Spinal cord (tissue), 10 donors: ENCODE results near the gene AAK1. TPM values are rescaled to one million over a fixed set of nuclear protein-coding genes. Genes with fewer than 3 reads are reported as not detected.
"Not testable (repeated sequence)": the region's sequence is repeated elsewhere in the genome, so short reads cannot be mapped to it uniquely, and the experiment has no call there.

Source experiments
- DNase-seq, 6 donors: peaks; one replicate each; pipeline versions ENCODE4 v3.0.0 to v3.0.0-alpha.2; 2013 to 2015; ENCODE audit warnings: low spot score in 6 of 6, low read depth in 4 of 6
- H3K27ac ChIP-seq: one replicate; pipeline ENCODE4 v1.5.1; 2013; ENCODE audit warnings: low read depth, low read length, control low read depth
- H3K27me3 ChIP-seq: one replicate; pipeline ENCODE4 v1.6.1; 2013; ENCODE audit warnings: low read length; ENCODE audit not compliant: control insufficient read depth, insufficient read depth
- H3K36me3 ChIP-seq: one replicate; pipeline ENCODE4 v1.6.1; 2013; ENCODE audit warnings: low read length; ENCODE audit not compliant: control insufficient read depth, insufficient read depth
- H3K4me1 ChIP-seq: one replicate; pipeline ENCODE4 v1.6.1; 2013; ENCODE audit warnings: low read length; ENCODE audit not compliant: control insufficient read depth, insufficient read depth
- H3K4me3 ChIP-seq: one replicate; pipeline ENCODE4 v1.5.1; 2013; ENCODE audit warnings: low read depth, low read length, control low read depth
- H3K9me3 ChIP-seq: one replicate; pipeline ENCODE4 v1.6.1; 2013; ENCODE audit warnings: low read length; ENCODE audit not compliant: control insufficient read depth, insufficient read depth
- WGBS: methylation state at CpG from one replicate; pipeline ENCODE4 v1.1.5; 2013; ENCODE audit warnings: missing lambda C conversion rate; ENCODE audit not compliant: insufficient coverage; 5-methylcytosine and 5-hydroxymethylcytosine counted together
- polyA plus RNA-seq, 2 donors: library from polyadenylated mRNA; unstranded; fragments of 120-200 nt; gene quantifications; one replicate each; pipeline ENCODE4 v1.2.1, GENCODE V29; 2013; ENCODE audit not compliant: insufficient read length in 2 of 2
- total RNA-seq, 2 donors: library from RNA; depleted of rRNA in 1 of 2; stranded (reverse); fragments of 120-200 nt in 1 of 2; fragments of >200 nt in 1 of 2; gene quantifications; one replicate each; pipeline versions ENCODE4 v1.2.3 to v1.2.4, GENCODE V29; 2013 to 2014
- donor health status: healthy.

Gene AAK1
- total and polyA plus RNA-seq, 4 donors: 38.0 to 55.4 (median 45.0) TPM

GRCh38 chr2:69453475-69454129 lies 189.9 kb downstream of the AAK1 start:
- DNase-seq: peak in 1 of 6 donors; percentile 68
- no peaks in the 10 kb centered on the region for H3K27me3 ChIP-seq
- no peak overlapping the region for H3K27ac ChIP-seq

DNA sequence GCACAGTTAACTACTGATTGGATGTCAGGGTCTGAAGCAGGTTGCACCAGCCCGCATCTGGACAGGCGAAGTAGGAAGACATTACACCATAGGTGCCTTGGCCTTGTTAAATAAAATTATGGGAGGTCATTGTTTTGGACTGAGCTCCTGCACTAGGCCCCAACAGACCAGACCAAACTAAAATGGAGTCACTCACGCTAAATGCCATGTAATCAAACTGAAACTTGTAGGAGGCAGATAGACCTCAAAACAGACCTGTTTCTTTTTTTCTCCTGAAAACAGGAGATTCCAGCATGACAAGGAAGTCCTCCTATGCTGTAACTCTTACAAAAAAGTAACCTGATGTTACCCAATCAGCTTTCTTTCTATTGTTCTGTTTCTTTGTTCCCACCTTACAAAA lies 190.9 kb downstream of the AAK1 start:
- Histone ChIP-seq H3K9me3 (no peaks in the 10 kb centered on the region), H3K4me3 (no peak overlapping the region), H3K27me3 (no peaks in the 10 kb centered on the region), H3K4me1 (no peaks in the 10 kb centered on the region), H3K36me3 (no peaks in the 10 kb centered on the region), H3K27ac (no peak overlapping the region)
- WGBS: 80% methylated on average over 1 of the region's 3 CpGs
- DNase-seq: no peak

More at GRCh38 chr2:69453475-69454129, 189.9 kb downstream of the AAK1 start:
- Histone ChIP-seq H3K9me3 (no peaks in the 10 kb centered on the region), H3K4me1 (no peaks in the 10 kb centered on the region), H3K36me3 (no peaks in the 10 kb centered on the region), H3K4me3 (no peak overlapping the region)
- 67% methylated on average over 1 of the region's 4 CpGs for WGBS

GRCh38 chr2:69450735-69451416 lies 192.7 kb downstream of the AAK1 start:
- H3K4me3 ChIP-seq: no peak overlapping the region

DNA sequence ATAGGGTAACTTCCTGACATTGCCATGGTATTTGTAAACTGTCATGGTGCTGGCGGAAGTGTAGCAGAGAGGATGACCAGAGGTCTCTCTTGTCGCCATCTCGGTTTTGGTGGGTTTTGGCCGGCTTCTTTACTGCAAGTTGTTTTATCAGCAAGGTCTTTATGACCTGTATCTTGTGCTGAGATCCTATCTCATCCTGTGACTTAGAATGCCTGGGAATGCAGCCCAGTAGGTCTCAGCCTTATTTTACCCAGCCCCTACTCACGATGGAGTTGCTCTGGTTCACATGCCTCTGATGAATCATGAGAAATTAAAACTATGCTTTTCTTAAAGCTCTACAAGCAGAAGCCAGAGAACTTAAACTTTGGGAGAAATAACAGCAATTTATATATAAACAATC lies 193.6 kb downstream of the AAK1 start:
- Histone ChIP-seq H3K4me1 (no peaks in the 10 kb centered on the region), H3K27ac (no peak overlapping the region), H3K9me3 (no peaks in the 10 kb centered on the region), H3K27me3 (no peaks in the 10 kb centered on the region), H3K4me3 (no peak overlapping the region), H3K36me3 (no peaks in the 10 kb centered on the region)
- 98% methylated on average over 4 of the region's 5 CpGs for WGBS
- no peak for DNase-seq

More at GRCh38 chr2:69450735-69451416, 192.7 kb downstream of the AAK1 start:
- no peaks in the 10 kb centered on the region for H3K36me3 ChIP-seq
- 58% methylated on average over 6 of the region's 6 CpGs for WGBS
- no peak overlapping the region for H3K27ac ChIP-seq
- no peaks in the 10 kb centered on the region for H3K27me3 ChIP-seq
- H3K4me1 ChIP-seq: no peaks in the 10 kb centered on the region
- H3K9me3 ChIP-seq: no peaks in the 10 kb centered on the region
- no peak for DNase-seq

- not testable (repeated sequence) for H3K4me1 ChIP-seq, H3K9me3 ChIP-seq, H3K27me3 ChIP-seq, DNase-seq, H3K27ac ChIP-seq, H3K4me3 ChIP-seq, H3K36me3 ChIP-seq
- WGBS: 97% methylated on average over 3 of the region's 3 CpGs
Measured at GRCh38 chr2:69443673-69444072, 199.9 kb downstream of the AAK1 start.

DNA sequence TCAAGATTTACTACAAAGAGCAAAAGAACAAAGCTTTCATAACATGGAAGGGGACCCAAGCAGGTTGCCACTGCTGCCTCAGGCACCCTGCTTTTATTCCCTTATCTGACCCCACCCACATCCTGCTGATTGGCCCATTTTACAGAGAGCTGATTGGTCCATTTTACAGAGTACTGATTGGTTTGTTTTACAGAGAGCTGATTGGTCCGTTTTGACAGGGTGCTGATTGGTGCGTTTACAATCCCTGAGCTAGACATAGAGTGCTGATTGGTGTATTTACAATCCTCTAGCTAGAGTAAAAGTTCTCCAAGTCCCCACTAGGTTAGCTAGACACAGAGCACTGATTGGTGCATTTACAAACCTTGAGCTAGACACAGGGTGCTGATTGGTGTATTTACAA lies 204.0 kb downstream of the AAK1 start:
- WGBS: no CpG with 5 or more reads among the region's 2 CpGs
- DNase-seq, H3K4me3 ChIP-seq, H3K27ac ChIP-seq, H3K27me3 ChIP-seq, H3K36me3 ChIP-seq, H3K9me3 ChIP-seq: not testable (repeated sequence)
- peaks cover 14% of the 10 kb centered on the region for H3K4me1 ChIP-seq

DNA sequence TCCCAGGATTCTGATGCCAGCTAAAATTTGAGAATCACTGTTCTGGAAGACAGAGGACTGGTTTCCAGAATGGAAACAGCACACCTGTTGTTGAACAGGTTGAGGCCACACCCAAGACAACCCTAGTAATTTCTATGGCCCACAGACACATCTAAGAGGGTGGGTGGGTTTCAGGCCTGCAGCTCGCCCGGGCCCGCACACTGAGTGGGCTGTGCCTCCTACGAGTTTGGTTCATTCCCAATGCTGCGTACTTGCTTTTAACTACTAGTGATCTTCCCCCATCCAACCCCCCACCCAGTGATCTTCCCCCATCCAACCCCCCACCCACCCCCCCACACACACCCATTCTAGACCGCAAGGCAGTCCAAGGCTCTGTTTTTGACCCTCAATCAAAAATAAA lies 205.0 kb downstream of the AAK1 start:
- Histone ChIP-seq H3K4me3 (no peak overlapping the region), H3K27ac (no peak overlapping the region), H3K9me3 (no peaks in the 10 kb centered on the region), H3K36me3 (no peaks in the 10 kb centered on the region), H3K27me3 (no peaks in the 10 kb centered on the region), H3K4me1 (peaks cover 14% of the 10 kb centered on the region)
- 100% methylated on average over 1 of the region's 6 CpGs for WGBS
- DNase-seq: no peak

DNA sequence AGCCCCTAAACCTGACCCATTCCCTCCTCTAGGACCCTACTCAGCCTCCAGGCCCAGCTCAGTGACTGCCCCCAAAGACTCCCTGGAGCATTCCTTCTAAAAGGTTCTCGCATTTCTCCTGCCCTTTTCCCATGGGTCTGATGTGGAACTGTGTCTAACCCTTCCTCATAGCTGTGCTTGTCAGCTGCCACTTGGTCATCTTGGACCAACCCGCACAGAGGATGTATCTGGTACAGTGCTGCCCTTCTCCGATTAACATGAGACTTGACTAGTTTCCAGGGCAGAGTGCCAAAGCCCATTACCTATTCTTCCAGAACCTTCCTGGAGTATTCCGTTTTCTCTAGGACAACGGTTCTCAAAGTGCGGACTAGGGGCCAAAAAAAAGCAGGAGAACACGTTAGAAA lies 205.8 kb downstream of the AAK1 start:
- no peaks in the 10 kb centered on the region for H3K9me3 ChIP-seq
- no peak for DNase-seq

DNA sequence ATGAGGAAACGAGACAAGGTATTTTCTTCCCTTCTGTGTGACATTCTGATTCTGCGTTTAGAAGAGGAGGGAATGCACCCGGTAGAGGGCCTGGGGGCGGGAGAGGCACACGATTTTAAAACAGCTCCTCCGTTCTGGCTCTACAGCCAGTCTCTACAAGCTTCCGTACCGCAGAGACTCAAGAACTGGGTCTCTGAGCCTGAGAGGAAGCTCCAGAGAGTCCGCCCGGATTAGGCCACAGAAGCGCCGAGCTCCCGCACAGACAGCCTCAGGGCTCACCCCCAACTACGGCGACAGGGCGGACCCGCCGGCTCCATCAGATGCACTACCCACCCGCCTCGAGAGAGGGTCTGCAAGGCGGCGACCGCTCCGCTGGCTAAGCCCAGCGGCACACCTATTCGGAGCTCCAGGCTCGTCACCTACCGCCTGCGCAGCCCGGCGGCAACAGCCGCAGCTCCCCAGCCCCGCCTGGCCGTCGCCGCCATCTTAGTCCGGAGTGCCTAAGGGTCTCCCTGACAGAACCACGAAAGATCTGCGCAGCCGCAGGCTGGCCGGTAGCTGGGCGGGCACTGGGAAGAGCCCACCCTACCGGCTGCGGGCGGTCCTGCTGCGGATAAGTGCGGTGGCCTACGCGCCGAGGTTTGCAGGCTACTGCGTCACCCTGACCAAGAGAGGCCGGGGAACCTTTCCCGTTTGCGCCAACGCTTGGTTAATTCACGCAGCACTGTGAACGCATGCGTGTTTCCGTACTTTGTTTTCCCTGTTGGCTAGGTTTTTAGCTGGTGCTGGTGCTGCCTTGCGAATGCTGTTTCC lies 206.4 kb downstream of the AAK1 start, which contains the start of gene NFU1:
Gene NFU1, minus strand, starts transcription at position 498 of the 813 bp plus-strand sequence. Its CDS starts 13 bp downstream, at position 485.
- peak within 1 kb of the TSS; percentile 90 for H3K4me3 ChIP-seq
- WGBS: under 1% methylated on average over 57 of the region's 60 CpGs
- no peaks in the 10 kb centered on the region for H3K9me3 ChIP-seq
- peaks cover 14% of the 10 kb centered on the region for H3K4me1 ChIP-seq
- H3K36me3 ChIP-seq: no peaks in the 10 kb centered on the region
- H3K27me3 ChIP-seq: no peaks in the 10 kb centered on the region
- peak; percentile 74 to 99 (median 92) for DNase-seq
- peak within 1 kb of the TSS; percentile 98 for H3K27ac ChIP-seq

More for the DNA sequence above, 205.8 kb downstream of the AAK1 start:
- peaks cover 14% of the 10 kb centered on the region for H3K4me1 ChIP-seq
- H3K27ac ChIP-seq: peak overlapping the region; percentile 98
- H3K4me3 ChIP-seq: peak overlapping the region; percentile 90
- H3K27me3 ChIP-seq: no peaks in the 10 kb centered on the region
- 47% methylated on average over 6 of the region's 7 CpGs for WGBS
- H3K36me3 ChIP-seq: no peaks in the 10 kb centered on the region
